CD14-positive monocyte (primary cell): ENCODE measurements around the gene COL4A1. TPM values are rescaled to one million over a fixed set of nuclear protein-coding genes. Genes with fewer than 3 reads are reported as not detected.

Experiments
- DNase-seq, 3 donors: peaks; one replicate each; pipeline ENCODE4 v3.0.0-alpha.2; 2011 to 2022
- H2AFZ ChIP-seq: 2 replicates; pipeline ENCODE4 v1.6.0; 2012; ENCODE audit warnings: mild to moderate bottlenecking, low read depth, low read length, inconsistent platforms; ENCODE audit not compliant: insufficient read depth, poor library complexity, severe bottlenecking
- H3K27ac ChIP-seq, 2 donors: 1 replicate in 1 of 2; 2 replicates in 1 of 2; pipeline ENCODE4 v1.5.1; 2012 to 2013; ENCODE audit warnings: low read length in 2 of 2, control low read depth in 1 of 2, inconsistent platforms in 1 of 2, low read depth in 1 of 2, mild to moderate bottlenecking in 1 of 2
- H3K27me3 ChIP-seq, 2 donors: one replicate each; pipeline versions ENCODE4 v1.6.0 to v1.6.1; 2011 to 2013; ENCODE audit warnings: low read length in 2 of 2; ENCODE audit not compliant: control insufficient read depth in 2 of 2, insufficient read depth in 2 of 2
- H3K36me3 ChIP-seq, 2 donors: replicated peaks in 1 of 2; 1 replicate in 1 of 2; 2 replicates in 1 of 2; pipeline versions ENCODE4 v1.5.1 to v1.6.1; 2012 to 2013; ENCODE audit warnings: low read length in 2 of 2, control low read depth in 1 of 2, inconsistent platforms in 1 of 2, mild to moderate bottlenecking in 1 of 2; ENCODE audit not compliant: insufficient read depth in 2 of 2, control insufficient read depth in 1 of 2
- H3K4me1 ChIP-seq, 2 donors: 1 replicate in 1 of 2; 2 replicates in 1 of 2; pipeline versions ENCODE4 v1.5.1 to v1.6.1; 2012 to 2013; ENCODE audit warnings: low read length in 2 of 2, control low read depth in 1 of 2, inconsistent platforms in 1 of 2, mild to moderate bottlenecking in 1 of 2, moderate library complexity in 1 of 2; ENCODE audit not compliant: insufficient read depth in 2 of 2, control insufficient read depth in 1 of 2
- H3K4me2 ChIP-seq: replicated peaks from 2 replicates; pipeline ENCODE3; 2012; ENCODE audit warnings: low read length, moderate library complexity, mild to moderate bottlenecking; ENCODE audit not compliant: poor library complexity, severe bottlenecking; ENCODE audit errors: extremely low read depth
- H3K4me3 ChIP-seq, 3 experiments: fragments of 200-600 bp in 1 of 3; sonication (generic) in 1 of 3; replicated peaks in 1 of 3; 1 replicate in 2 of 3; 2 replicates in 1 of 3; pipeline ENCODE4 v1.5.1; 2011 to 2013; ENCODE audit warnings: low read length in 3 of 3, mild to moderate bottlenecking in 3 of 3, control low read depth in 2 of 3, low read depth in 2 of 3, inconsistent platforms in 1 of 3, moderate library complexity in 1 of 3
- H3K79me2 ChIP-seq: 2 replicates; pipeline ENCODE4 v1.6.0; 2012; ENCODE audit warnings: mild to moderate bottlenecking, control low read depth, inconsistent platforms, low read length, moderate library complexity; ENCODE audit not compliant: insufficient read depth
- H3K9ac ChIP-seq: 2 replicates; pipeline ENCODE4 v1.6.0; 2017; ENCODE audit warnings: low read length, mild to moderate bottlenecking; ENCODE audit not compliant: insufficient read depth, poor library complexity, severe bottlenecking
- H3K9me3 ChIP-seq, 2 donors: replicated peaks in 1 of 2; 1 replicate in 1 of 2; 2 replicates in 1 of 2; pipeline versions ENCODE4 v1.5.1 to v1.6.1; 2012 to 2013; ENCODE audit warnings: low read length in 2 of 2, control low read depth in 1 of 2; ENCODE audit not compliant: control insufficient read depth in 1 of 2, insufficient read depth in 1 of 2
- H4K20me1 ChIP-seq: 2 replicates; pipeline ENCODE4 v1.6.0; 2012; ENCODE audit warnings: mild to moderate bottlenecking, low read length, control low read depth, moderate library complexity; ENCODE audit not compliant: insufficient read depth
- H3K27ac Mint-ChIP-seq, 7 donors: one replicate each; pipeline ENCODE4 v1.8.0; 2020; ENCODE audit warnings: mild to moderate bottlenecking in 7 of 7, mixed read lengths in 7 of 7, moderate library complexity in 6 of 7, inconsistent platforms in 2 of 7
- H3K27me3 Mint-ChIP-seq, 3 donors: one replicate each; pipeline ENCODE4 v1.8.0; 2021 to 2022; ENCODE audit warnings: low read depth in 3 of 3, mild to moderate bottlenecking in 3 of 3, mixed read lengths in 3 of 3, moderate library complexity in 3 of 3, inconsistent platforms in 1 of 3
- H3K36me3 Mint-ChIP-seq, 2 donors: one replicate each; pipeline ENCODE4 v1.8.0; 2020; ENCODE audit warnings: mixed read lengths in 2 of 2, inconsistent platforms in 1 of 2, mild to moderate bottlenecking in 1 of 2
- H3K4me1 Mint-ChIP-seq: one replicate; pipeline ENCODE4 v1.8.0; 2020; ENCODE audit warnings: mild to moderate bottlenecking, mixed read lengths
- H3K4me3 Mint-ChIP-seq, 2 donors: one replicate each; pipeline ENCODE4 v1.8.0; 2020; ENCODE audit warnings: mild to moderate bottlenecking in 2 of 2, mixed read lengths in 2 of 2, moderate library complexity in 1 of 2
- H3K9me3 Mint-ChIP-seq, 7 donors: one replicate each; pipeline ENCODE4 v1.8.0; 2020 to 2022; ENCODE audit warnings: mixed read lengths in 7 of 7, mild to moderate bottlenecking in 6 of 7, moderate library complexity in 6 of 7, inconsistent platforms in 2 of 7
- WGBS: methylation state at CpG from one replicate; pipeline ENCODE4 v1.1.5; 2013; ENCODE audit warnings: missing lambda C conversion rate; ENCODE audit not compliant: insufficient coverage; 5-methylcytosine and 5-hydroxymethylcytosine counted together
- intact Hi-C, 2 donors: fragments of 100-400 bp; cut with micrococcal nuclease; formaldehyde crosslinking; loops; one replicate each; pipeline versions ENCODE4 v1.15.0 to v1.15.1; 2023
- polyA plus RNA-seq, 3 donors: library from polyadenylated mRNA; depleted of rRNA in 1 of 3; unstranded in 2 of 3; stranded (reverse) in 1 of 3; fragments of 300-500 nt in 2 of 3; fragments of >200 nt in 1 of 3; fragmentation: Illumina TruSeq in 2 of 3; gene quantifications; 1 replicate in 2 of 3; 2 replicates in 1 of 3; pipeline ENCODE4 v1.2.3, GENCODE V29; 2012 to 2021
- TF ChIP-seq, protein P1 (sequence below): fragments of 200-600 bp; IDR thresholded peaks from one replicate; pipeline ENCODE4 v1.8.0; 2022; ENCODE audit warnings: antibody characterized with exemption, mild to moderate bottlenecking

The COL4A1 gene
- polyA plus RNA-seq, 3 donors = 0.16 to 0.25 TPM; not detected in 1

DNA sequence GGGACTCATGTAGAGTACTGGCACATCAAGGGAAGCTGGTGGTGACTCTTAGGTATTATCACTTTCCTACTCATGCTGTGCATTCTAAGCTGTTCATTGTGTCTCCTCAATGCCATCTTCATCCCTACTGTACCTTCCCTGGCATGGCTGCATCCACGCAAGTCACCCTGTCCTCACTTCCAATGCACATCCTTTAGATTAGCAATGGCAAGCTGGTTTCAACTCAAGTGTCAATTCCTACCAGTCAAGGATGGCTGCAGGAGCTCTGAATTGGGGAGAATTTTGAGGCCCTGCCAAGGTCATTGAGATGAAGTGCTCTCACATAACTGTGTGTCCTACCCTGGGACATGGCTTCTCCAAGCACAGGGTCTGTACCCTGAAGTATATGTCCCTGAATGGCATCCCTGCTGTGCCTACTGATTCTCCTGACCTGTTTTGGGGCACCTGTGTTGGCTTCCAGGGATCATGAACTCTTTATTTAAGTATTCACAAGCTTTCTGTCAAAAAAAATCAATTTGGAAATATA is 24.6 kb downstream of the COL4A1 start:
- H3K27me3 Mint-ChIP-seq = peaks cover 9 to 14% (median 13%) of the 10 kb centered on the region in 3 donors
- no peak overlapping the region for H3K27ac Mint-ChIP-seq
- Histone ChIP-seq H3K79me2 (no peaks in the 10 kb centered on the region), H4K20me1 (no peaks in the 10 kb centered on the region), H3K9ac (no peak overlapping the region), H3K9me3 (no peaks in the 10 kb centered on the region), H3K27me3 (peaks cover 0 to 2% of the 10 kb centered on the region in 2 donors), H3K4me1 (no peaks in the 10 kb centered on the region), H3K4me2 (no peak overlapping the region), H2AFZ (no peak overlapping the region), H3K27ac (no peak overlapping the region), H3K4me3 (no peak overlapping the region), H3K36me3 (no peaks in the 10 kb centered on the region)
- H3K36me3 Mint-ChIP-seq = no peaks in the 10 kb centered on the region
- H3K4me1 Mint-ChIP-seq = no peaks in the 10 kb centered on the region
- TF ChIP-seq, protein P1, sequence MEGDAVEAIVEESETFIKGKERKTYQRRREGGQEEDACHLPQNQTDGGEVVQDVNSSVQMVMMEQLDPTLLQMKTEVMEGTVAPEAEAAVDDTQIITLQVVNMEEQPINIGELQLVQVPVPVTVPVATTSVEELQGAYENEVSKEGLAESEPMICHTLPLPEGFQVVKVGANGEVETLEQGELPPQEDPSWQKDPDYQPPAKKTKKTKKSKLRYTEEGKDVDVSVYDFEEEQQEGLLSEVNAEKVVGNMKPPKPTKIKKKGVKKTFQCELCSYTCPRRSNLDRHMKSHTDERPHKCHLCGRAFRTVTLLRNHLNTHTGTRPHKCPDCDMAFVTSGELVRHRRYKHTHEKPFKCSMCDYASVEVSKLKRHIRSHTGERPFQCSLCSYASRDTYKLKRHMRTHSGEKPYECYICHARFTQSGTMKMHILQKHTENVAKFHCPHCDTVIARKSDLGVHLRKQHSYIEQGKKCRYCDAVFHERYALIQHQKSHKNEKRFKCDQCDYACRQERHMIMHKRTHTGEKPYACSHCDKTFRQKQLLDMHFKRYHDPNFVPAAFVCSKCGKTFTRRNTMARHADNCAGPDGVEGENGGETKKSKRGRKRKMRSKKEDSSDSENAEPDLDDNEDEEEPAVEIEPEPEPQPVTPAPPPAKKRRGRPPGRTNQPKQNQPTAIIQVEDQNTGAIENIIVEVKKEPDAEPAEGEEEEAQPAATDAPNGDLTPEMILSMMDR = no peak
- no peak for DNase-seq
- no peak overlapping the region for H3K4me3 Mint-ChIP-seq
- no CpG with 5 or more reads among the region's 1 CpG for WGBS
- peaks cover 0 to 10% (median 4%) of the 10 kb centered on the region in 7 donors for H3K9me3 Mint-ChIP-seq
- intact Hi-C loops = no loop called here

GRCh38 chr13:110281736-110282135 is 25.2 kb downstream of the COL4A1 start:
- 100% methylated on average over 3 of the region's 5 CpGs for WGBS
- H3K9me3 ChIP-seq = no peaks in the 10 kb centered on the region
- no peak overlapping the region for H3K9ac ChIP-seq
- H3K4me3 ChIP-seq = no peak overlapping the region
- no peak for DNase-seq
- Mint-ChIP-seq H3K27me3 (peaks cover 9 to 14% (median 13%) of the 10 kb centered on the region in 3 donors), H3K36me3 (no peaks in the 10 kb centered on the region), H3K27ac (no peak overlapping the region), H3K9me3 (peaks cover 0 to 10% (median 4%) of the 10 kb centered on the region in 7 donors), H3K4me1 (no peaks in the 10 kb centered on the region), H3K4me3 (no peak overlapping the region)
- H3K27me3 ChIP-seq = peaks cover 0 to 2% of the 10 kb centered on the region in 2 donors
- H3K4me1 ChIP-seq = no peaks in the 10 kb centered on the region
- H3K79me2 ChIP-seq = no peaks in the 10 kb centered on the region
- TF ChIP-seq, protein P1 = no peak
- H3K36me3 ChIP-seq = no peaks in the 10 kb centered on the region
- no peak overlapping the region for H3K27ac ChIP-seq
- no peak overlapping the region for H3K4me2 ChIP-seq
- intact Hi-C loops = no loop called here
- no peak overlapping the region for H2AFZ ChIP-seq
- no peaks in the 10 kb centered on the region for H4K20me1 ChIP-seq
